HG02678 (cell line): Measurements from ENCODE around the gene SLC29A3.

Experiments
- ATAC-seq: cut with Tn5 transposase; IDR thresholded peaks from one replicate; pipeline ENCODE4 v1.9.1; 2021; ENCODE audit warnings: mild to moderate bottlenecking, moderate library complexity; ENCODE audit not compliant: unreplicated experiment

Gene SLC29A3

DNA sequence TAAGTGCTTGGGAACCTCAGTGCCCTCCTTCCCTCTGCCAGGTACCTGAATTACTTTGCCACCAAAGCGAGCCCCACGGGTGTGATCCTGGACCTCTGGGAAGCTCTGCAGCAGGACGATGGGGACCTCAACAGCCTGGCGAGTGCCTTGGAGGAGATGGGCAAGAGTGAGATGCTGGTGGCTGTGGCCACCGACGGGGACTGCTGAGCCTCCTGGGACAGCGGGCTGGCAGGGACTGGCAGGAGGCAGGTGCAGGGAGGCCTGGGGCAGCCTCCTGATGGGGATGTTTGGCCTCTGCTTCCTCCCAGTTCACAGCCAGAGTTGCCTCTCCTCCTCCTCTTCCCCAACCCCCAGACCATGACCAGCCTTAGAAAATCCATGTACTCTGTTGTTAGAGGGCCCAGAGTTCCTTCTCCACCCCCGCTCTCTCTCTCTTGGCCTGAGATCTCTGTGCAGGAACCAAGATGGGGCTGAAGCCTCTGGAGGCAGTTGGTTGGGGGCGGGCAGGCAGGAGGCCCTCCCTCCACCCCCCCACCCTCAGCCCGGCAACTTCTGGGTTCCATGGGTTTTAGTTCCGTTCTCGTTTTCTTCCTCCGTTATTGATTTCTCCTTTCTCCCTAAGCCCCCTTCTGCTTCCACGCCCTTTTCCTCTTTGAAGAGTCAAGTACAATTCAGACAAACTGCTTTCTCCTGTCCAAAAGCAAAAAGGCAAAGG lies 19.8 kb upstream of the SLC29A3 start:
- no peak for ATAC-seq

GRCh38 chr10:71300555-71301370 lies 18.3 kb upstream of the SLC29A3 start:
- ATAC-seq = no peak

DNA sequence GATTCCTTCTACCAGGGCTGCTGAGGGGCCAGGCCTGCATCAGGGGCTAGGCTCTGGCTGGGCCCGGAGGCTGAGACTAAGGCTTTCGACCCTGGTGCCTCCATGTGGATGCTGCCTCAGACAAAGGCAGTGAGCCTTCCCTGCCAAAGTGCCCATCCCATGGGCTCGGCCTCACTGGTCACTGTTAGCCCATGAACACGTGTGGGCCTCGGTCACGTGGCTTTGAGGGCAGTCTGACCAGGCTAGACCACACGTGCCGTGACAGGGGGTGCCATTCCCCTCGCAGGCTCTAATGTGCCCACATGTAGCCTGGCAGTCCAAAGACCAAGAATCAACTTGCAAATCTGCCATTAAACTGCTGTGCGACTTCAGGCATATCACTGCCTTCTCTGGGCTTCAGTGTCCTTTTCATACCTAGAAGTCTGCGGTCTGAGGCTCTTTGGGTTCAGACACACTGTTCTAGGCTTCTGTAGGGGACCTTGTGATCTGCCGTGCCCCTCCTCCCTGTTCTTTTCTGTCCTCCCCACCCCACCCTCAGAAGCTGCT lies 17.6 kb upstream of the SLC29A3 start:
- no peak for ATAC-seq

- ATAC-seq = no peak
Measured at GRCh38 chr10:71302451-71302850, 16.6 kb upstream of the SLC29A3 start.

DNA sequence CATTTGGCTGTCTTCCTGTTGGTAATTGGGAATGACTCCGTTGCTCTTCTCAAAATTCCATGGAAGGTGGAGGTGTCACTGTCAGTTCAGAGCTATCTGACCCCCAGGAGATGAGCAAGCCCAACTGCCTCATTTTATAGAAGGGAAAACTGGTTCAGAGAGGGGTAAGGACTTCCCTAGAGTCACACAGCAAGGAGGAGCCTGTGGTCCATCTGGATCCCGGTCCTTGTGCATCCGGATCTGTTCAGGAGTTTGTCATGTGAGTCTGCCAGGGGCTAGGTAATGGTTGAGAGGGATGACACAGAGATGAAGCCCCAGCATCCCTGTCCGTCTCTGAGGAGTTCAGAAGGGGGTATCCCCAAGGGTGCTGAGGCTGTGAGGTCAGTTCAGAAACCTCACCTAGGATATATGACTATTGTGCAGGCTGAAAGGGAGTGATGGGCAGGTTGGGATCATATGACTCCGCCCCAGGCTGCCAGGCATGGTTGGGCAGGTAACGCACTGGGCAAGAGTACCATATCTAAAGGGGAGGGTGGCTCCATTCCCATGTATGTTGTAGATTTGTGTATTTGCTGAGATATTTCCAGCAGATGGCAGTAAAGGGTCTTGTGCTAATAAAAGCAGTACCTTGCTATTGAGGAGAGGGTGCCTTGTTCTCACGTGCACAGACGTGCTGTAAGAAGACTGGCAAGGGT lies 16.0 kb upstream of the SLC29A3 start:
- no peak for ATAC-seq

- ATAC-seq = no peak
Measured at GRCh38 chr10:71303569-71303907, 15.5 kb upstream of the SLC29A3 start.

DNA sequence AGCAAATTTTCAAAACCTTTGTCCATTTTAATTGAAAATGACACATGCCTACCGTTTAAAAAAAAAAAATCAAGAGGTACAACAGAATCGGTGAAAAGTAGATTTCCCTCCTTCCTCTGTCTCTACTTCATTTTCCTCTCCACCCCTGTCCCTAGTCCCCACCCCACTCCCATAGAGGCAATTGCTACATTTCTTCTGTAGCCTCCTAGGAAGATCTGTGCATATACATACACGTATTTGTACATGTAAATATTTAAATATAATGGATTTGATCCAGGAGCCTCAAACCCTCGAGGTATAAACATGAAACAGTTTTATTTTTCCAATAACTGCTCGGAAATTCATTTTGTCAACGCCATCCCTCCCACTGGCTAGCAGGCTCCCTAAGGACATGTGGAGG lies 14.1 kb upstream of the SLC29A3 start:
- ATAC-seq = no peak

DNA sequence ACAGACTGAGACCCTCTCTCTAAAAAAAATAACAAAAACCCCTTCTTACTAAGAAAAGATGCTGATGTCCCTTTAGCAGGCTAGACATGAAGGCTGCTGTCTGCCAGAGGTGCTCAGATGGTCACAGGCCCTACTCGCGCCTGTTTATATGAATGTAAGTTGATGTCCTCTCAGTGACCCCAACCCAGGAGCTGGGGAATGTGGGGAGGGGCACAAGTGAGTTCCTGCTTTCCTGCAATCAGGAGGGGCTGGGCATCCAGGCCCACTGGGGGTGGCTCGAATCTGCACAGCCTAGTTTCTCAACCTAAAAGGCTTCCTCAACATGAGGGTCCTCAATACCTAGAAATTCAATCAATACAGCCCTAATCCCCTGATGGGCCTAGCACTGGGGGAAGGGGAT lies 12.1 kb upstream of the SLC29A3 start:
- no peak for ATAC-seq

GRCh38 chr10:71307469-71308085 lies 11.5 kb upstream of the SLC29A3 start:
- no peak for ATAC-seq

DNA sequence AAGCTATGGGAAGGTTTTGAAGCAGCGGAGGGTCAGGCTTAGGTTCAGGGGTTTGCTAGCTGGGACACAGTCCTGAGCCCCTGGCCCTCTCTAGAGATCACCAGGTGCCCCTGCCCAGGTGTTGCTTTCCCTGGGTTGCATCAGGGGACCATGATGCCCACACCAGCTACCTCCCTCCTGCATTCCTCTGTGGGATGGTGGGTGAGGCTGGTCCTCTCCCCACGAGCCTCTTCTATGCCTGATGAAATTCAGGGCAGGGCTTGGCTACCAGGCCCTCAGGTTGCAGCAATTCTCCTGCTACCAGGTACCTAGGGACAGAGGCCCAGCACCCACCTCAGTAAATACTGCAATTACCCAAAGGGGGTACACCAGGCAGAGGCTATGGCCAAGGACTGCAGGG lies 10.8 kb upstream of the SLC29A3 start:
- ATAC-seq = no peak

DNA sequence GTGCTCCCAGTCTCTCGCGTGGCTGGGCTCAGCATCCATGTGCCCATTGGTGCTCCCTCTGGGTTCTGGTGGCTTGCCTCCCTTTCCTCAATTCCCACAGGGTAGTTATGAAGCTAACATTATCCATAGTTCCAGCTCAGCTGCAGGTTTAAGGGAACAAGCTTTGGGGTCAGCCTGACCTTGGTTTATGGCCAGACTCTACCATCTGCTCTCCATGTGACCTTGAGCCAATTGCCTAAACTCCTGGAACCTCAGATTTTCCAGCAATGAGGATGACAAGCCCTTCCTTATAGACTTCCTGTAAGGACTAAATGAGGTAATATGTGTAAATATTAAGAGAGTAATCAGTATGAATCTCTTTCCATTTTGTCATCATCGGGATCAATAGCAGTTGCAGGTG lies 10.1 kb upstream of the SLC29A3 start:
- ATAC-seq = no peak

GRCh38 chr10:71309919-71310318 lies 9.1 kb upstream of the SLC29A3 start:
- no peak for ATAC-seq

GRCh38 chr10:71312220-71312619 lies 6.8 kb upstream of the SLC29A3 start:
- ATAC-seq = no peak

- ATAC-seq = no peak
Measured at GRCh38 chr10:71312811-71313789, 6.0 kb upstream of the SLC29A3 start.

DNA sequence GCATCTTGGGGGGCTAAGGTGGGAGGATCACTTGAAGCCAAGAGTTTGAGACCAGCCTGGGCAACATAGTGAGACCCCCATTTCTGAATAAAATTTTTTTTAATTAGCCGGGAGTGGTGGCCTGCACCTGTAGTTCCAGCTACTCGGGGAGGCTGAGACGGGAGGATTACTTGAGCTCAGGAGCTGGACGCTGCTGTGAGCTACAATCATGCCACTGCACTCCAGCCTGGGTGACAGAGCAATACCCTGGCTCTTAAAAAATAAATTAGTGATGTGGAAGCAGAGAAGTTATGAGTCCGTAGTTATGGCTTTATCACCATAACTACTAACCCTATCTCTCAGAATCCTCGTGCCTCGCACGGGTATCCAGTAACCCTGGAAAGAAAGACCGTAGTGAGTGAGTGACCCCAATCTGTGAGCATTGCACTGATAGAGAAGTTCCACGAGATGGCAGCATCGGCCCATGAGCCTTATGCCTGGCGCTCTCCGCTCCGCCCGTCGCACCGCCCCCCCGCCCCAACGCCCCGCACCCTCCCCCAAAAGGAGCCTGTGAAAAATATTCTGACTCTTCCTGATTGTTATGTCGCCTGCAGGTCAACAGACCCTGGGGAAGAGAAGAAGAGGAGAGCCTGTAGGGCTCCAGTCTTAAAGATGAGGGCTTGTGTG lies 4.9 kb upstream of the SLC29A3 start:
- no peak for ATAC-seq

GRCh38 chr10:71314694-71315225 lies 4.3 kb upstream of the SLC29A3 start:
- no peak for ATAC-seq

DNA sequence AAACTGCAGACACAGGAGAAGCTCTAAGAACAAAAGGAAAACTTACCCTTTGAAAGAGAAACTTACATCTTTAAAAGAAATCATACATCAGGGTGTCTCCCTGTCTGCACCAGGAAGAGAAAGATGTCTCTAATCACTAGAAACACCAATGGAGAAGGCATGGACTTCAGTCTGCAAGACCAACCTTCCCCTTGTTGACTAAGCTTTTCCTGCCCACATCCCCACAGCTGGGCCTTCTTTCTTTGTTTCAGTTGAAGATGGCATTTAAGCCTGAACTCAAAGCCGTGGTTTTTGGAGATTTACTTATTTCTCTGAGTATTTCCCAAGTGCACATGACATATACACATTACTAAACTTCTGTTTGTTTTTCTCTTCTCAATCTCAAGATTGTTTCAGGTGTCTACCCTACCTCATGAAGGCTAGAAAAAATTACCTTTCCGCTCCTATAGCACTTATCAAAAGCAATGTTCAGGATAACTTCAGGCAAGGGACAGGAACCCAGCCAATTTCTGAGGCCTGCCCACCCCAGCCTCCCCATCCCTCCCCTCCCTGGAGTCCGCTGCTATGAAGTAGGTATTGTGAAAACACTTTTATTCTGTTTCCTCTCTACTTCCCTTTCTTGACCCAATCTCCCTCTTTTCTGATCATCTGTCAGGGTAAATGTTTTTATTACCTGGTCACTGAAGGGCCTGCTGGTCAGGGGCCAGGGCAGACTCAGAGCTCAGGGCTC lies 2.8 kb upstream of the SLC29A3 start:
- ATAC-seq = no peak

GRCh38 chr10:71316786-71317160 lies 2.3 kb upstream of the SLC29A3 start:
- no peak for ATAC-seq

DNA sequence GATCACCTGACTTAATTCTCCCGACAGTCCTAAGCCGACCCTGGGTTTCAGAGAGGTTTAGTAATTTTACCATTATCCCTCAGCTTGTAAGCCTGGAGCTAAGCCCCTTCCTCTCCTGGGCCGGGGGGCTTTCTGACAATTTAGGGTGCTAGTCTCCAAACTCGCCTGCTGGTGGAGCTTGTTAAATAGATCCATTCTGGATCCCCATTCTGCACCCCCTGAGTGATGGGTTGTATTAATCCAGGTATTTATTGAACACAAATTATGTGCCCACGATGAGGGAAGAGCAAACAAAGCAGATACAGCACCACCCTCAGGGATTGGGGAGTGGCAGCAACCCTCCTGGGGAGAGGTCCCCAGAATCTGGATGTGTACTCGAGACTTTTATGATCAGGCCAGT lies 1.3 kb upstream of the SLC29A3 start:
- no peak for ATAC-seq
